HG02852 (cell line): ENCODE results near the gene SHOX.
"Not testable (repeated sequence)": the region's sequence is repeated elsewhere in the genome, so short reads cannot be mapped to it uniquely, and the experiment has no call there.

Experiments used
- ATAC-seq: cut with Tn5 transposase; IDR thresholded peaks from one replicate; pipeline ENCODE4 v1.9.1; 2021; ENCODE audit warnings: mild to moderate bottlenecking, moderate library complexity; ENCODE audit not compliant: unreplicated experiment

SHOX gene

GRCh38 chrX:630612-631496 is at the start of gene SHOX:
TSS of gene SHOX (plus strand) at chrX:630791. CDS start at chrX:630898, 107 bp downstream.
- no peak for ATAC-seq

DNA sequence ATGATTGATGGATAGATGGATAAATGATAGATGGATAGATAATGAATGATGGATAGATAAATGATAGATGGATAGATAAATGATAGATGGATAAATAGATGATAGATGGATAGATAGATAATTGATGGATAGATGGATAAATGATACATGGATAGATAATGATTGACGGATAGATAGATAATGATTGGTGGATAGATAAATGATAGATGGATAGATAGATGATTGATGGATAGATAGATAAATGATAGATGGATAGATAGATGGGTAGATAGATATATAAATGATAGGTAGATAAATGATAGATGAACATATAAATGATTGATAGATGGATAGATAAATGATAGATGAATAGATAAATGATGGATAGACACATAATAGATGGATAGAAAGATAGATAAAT is 49.5 kb upstream of the SHOX start:
- ATAC-seq: no peak

GRCh38 chrX:581720-582298 is 48.8 kb upstream of the SHOX start:
- no peak for ATAC-seq

GRCh38 chrX:584572-584971 is 46.0 kb upstream of the SHOX start:
- no peak for ATAC-seq

GRCh38 chrX:585115-585808 is 45.3 kb upstream of the SHOX start:
- ATAC-seq: no peak

GRCh38 chrX:586351-586750 is 44.2 kb upstream of the SHOX start:
- ATAC-seq: no peak

GRCh38 chrX:589261-589660 is 41.3 kb upstream of the SHOX start:
- not testable (repeated sequence) for ATAC-seq

GRCh38 chrX:590693-591404 is 39.7 kb upstream of the SHOX start:
- no peak for ATAC-seq

- no peak for ATAC-seq
These were observed 30.5 kb upstream of the SHOX start for GRCh38 chrX:599837-600715.

GRCh38 chrX:603029-603428 is 27.6 kb upstream of the SHOX start:
- ATAC-seq: not testable (repeated sequence)

DNA sequence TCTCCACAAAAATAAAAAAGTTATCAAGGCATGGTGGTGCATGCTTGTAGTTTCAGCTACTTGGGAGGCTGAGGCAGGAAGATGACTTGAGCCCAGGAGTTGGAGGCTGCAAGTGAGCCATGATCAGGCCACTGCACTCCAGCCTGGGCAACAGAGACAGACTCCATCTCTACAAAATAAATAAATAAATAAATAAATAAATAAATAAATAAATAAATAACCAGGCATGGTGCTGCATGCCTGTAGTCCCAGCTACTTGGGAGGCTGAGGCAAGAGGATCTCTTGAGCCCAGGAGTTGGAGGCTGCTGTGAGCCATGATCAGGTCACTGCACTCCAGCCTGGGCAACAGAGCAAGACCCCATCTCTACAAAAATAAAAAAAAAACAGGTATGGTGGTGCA is 26.0 kb upstream of the SHOX start:
- ATAC-seq: not testable (repeated sequence)

DNA sequence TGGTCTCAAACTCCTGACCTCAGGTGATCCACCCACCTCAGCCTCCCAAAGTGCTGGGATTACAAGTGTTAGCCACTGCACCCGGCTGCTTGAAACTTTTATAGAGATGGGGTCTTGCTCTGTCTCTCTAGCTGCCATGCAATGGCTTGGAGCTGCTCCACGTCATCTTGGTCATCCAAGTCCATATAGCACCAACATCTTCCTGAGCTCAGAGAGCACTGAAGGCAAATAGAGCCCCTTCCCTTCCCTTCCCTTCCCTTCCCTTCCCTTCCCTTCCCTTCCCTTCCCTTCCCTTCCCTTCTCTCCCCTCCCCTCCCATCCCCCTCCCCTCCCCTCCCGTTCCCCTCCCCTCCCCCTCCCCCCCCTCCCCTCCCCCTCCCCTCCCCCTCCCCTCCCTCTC is 22.5 kb upstream of the SHOX start:
- not testable (repeated sequence) for ATAC-seq

- ATAC-seq: no peak
These were observed 16.5 kb upstream of the SHOX start for GRCh38 chrX:614136-614535.

GRCh38 chrX:617401-617800 is 13.2 kb upstream of the SHOX start:
- ATAC-seq: no peak

DNA sequence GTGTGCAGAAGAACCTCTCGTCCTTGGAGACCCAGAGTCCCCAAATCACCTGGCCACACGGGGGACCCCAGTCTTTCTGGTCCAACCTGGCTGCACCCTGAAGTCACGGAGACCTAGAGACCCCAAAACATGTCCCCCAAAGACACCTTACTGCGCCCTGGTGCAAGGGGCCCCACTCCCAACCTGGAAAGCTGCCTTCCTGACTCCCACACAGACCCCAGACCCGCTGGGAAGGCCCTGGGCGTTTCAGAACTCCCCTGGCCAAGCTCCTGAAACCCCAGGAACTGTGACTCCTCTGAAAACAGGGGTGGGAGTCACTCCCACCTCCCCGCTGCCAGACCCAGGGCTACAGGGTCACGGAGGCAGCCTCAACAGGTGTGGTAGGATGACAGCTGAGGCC is 12.7 kb upstream of the SHOX start:
- ATAC-seq: no peak

DNA sequence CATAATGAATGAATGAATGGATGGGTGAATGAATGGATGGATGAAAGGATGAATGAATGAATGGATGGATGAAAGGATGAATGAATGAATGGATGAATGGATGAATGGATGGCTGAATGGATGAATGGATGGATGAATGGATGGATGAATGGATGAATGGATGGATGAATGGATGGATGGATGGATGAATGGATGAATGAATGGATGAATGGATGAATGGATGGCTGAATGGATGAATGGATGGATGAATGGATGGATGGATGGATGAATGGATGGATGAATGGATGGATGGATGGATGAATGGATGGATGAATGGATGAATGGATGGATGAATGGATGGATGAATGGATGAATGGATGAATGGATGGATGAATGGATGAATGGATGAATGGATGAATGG is 12.3 kb upstream of the SHOX start:
- ATAC-seq: not testable (repeated sequence)

DNA sequence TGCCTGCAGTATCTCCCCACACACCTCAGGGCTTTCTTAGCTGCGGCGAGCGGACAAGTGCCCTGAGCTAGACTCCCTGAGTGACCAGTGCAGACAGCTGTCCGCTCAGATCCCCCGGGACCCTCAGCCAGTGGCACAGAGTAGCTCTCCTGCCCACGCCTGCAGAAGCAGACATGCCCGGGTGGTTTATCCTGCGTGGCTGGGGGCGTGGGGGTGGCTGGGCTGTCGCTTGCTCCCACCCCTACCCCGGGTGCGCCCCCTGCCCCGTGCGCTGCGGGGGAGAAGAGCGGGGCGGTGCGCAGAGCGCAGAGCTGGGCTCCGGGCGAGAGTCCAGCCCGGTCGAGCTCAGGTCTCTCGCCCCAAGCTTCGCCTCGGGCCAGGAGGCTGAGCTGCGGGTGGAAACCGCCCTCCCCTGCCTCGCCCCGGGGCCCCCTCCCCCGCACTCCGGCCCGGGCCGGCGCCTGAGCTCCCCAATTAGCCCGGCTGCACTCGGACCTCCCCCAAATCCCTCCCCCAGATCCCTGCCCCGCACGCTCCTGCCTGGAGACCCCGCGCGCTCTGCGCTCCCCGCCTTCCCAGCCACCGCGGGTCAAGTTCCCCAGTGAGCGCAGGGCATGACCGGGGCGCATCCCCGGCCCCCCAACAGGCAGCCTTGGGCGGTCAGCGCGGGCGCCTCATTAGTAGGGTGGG is 11.7 kb upstream of the SHOX start:
- ATAC-seq: no peak

DNA sequence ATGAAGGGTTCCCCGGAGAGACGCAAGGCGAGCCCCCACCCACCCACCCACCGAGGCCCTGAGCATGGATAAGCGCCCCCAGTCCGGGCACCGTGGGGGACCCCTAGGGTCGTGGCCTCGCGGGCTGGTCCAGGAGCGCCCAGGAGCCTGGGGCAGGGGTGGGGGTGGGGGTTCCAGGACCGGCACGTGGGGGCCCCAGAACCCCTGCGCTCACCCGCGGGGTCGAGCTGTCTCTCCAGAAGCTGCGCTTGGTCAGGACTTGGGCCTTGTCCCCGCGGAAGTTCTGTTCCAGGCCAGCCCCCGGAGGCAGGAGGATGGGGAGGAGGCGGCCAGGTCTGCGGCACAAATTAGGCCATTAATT is 11.2 kb upstream of the SHOX start:
- no peak for ATAC-seq

GRCh38 chrX:619812-620531 is 10.6 kb upstream of the SHOX start:
- no peak for ATAC-seq
